Sigmoid colon (tissue), 4 donors: ENCODE measurements around the gene SMCO3.

ENCODE experiments used
- CTCF ChIP-seq, 4 experiments: fragments of 450-650 bp in 3 of 4; fragments of 200-600 bp in 1 of 4; IDR thresholded peaks; one replicate each; pipeline ENCODE4 v1.5.1; 2016 to 2019; ENCODE audit warnings: antibody characterized with exemption in 4 of 4, mild to moderate bottlenecking in 3 of 4, moderate library complexity in 2 of 4
- EP300 ChIP-seq, 4 donors: sonication (generic); formaldehyde crosslinking; IDR thresholded peaks; one replicate each; pipeline ENCODE4 v1.6.1; 2017; ENCODE audit warnings: antibody characterized with exemption in 4 of 4
- POLR2A ChIP-seq, 2 donors: fragments of 450-650 bp; IDR thresholded peaks; one replicate each; pipeline ENCODE4 v1.6.1; 2016; ENCODE audit warnings: antibody characterized with exemption in 2 of 2, mild to moderate bottlenecking in 2 of 2, moderate library complexity in 2 of 2
- POLR2AphosphoS5 ChIP-seq, 4 donors: sonication (generic); formaldehyde crosslinking; IDR thresholded peaks; one replicate each; pipeline ENCODE4 v1.6.1; 2017; ENCODE audit warnings: antibody characterized with exemption in 4 of 4

DNA sequence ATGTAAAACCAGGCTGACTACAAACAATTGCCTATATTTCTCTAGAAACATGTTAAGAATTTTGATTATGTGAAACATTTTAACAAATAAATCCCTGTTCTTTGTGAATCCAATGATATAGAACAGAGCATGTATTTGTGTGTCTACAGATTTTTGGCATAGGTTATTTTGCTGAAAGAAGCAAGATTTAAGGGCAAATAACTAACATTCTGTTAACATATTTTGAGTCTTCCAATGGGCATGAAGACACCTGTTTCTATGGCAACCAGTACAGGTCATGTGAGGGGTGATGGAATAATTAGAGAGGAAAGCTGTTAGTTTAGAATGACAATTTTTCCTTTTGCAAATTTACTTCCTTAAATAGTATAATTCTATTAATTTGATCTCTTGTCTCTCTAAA lies 20.5 kb upstream of the SMCO3 start:
- TF ChIP-seq CTCF (IDR thresholded peaks at IDR 0.05), result no peak
- TF ChIP-seq POLR2A (IDR thresholded peaks at IDR 0.05), result no peak
- no peak for TF ChIP-seq POLR2AphosphoS5 (IDR thresholded peaks at IDR 0.05)
- no peak for TF ChIP-seq EP300 (IDR thresholded peaks at IDR 0.05)
